GM12878 (cell line): Measurements from ENCODE around the gene B3GALNT2. TPM values are rescaled to one million over a fixed set of nuclear protein-coding genes. Genes with fewer than 3 reads are reported as not detected.

ENCODE experiments used
- ATAC-seq: fragments of 200-7000 bp; cut with Tn5 transposase; 3 replicates; pipeline ENCODE4 v1.9.1; 2020; ENCODE audit warnings: mild to moderate bottlenecking, moderate library complexity
- BruUV-seq: library from RNA; stranded (reverse); fragments of 400-500 nt; replicated peaks from 2 replicates; lab custom pipeline; 2021; lab: Mats Ljungman, UMichigan
- CTCF ChIA-PET: fragments of 300-600 bp; sonication (Branson Sonifier 250); formaldehyde crosslinking; extraction: SDS; loops from one replicate; lab custom pipeline; 2021; ENCODE audit warnings: inconsistent platforms; lab: Yijun Ruan, JAX
- POLR2A ChIA-PET: fragments of 350-600 bp; formaldehyde crosslinking; extraction: SDS; loops from one replicate; lab custom pipeline; 2021; ENCODE audit warnings: inconsistent platforms; lab: Charles Lee
- RAD21 ChIA-PET: fragments of 300-600 bp; sonication (Branson Sonifier 250); formaldehyde crosslinking; loops from one replicate; lab custom pipeline; 2023; ENCODE audit warnings: antibody characterized with exemption; ENCODE audit not compliant: unreplicated experiment; lab: Charles Lee
- SMC1A ChIA-PET: fragments of 300-600 bp; sonication (Branson Sonifier 250); formaldehyde crosslinking; loops from one replicate; lab custom pipeline; 2023; ENCODE audit not compliant: unreplicated experiment, uncharacterized antibody; lab: Charles Lee
- DNase-seq: peaks from one replicate; pipeline ENCODE4 v3.0.0-alpha.2; 2011; ENCODE audit warnings: low read depth, low spot score
- FAIRE-seq: peaks from 3 replicates; lab custom pipeline; 2011; peaks lifted over from hg19 to GRCh38; lab: Jason Lieb, UNC
- H2AFZ ChIP-seq: 2 replicates; pipeline ENCODE4 v1.6.0; 2011; ENCODE audit warnings: low read depth, low read length, control low read depth; ENCODE audit not compliant: control insufficient read depth
- H3K27ac ChIP-seq: 2 replicates; pipeline ENCODE4 v1.5.1; 2011; ENCODE audit warnings: control low read depth; ENCODE audit not compliant: control insufficient read depth, insufficient read depth
- H3K27me3 ChIP-seq, 2 experiments: replicated peaks in 1 of 2; 2 replicates each; pipeline versions ENCODE4 v1.6.0 to v1.6.1; 2011; ENCODE audit warnings: low read length in 1 of 2; ENCODE audit not compliant: control insufficient read depth in 2 of 2, insufficient read depth in 2 of 2
- H3K36me3 ChIP-seq, 2 experiments: 2 replicates each; pipeline ENCODE4 v1.5.1; 2011; ENCODE audit warnings: low read length in 1 of 2; ENCODE audit not compliant: control insufficient read depth in 2 of 2, insufficient read depth in 2 of 2
- H3K4me1 ChIP-seq: 2 replicates; pipeline ENCODE4 v1.6.1; 2011; ENCODE audit warnings: mild to moderate bottlenecking, low read length, moderate library complexity, mixed read lengths; ENCODE audit not compliant: control insufficient read depth, insufficient read depth
- H3K4me2 ChIP-seq: 2 replicates; pipeline ENCODE4 v1.6.0; 2011; ENCODE audit warnings: control low read depth; ENCODE audit not compliant: control insufficient read depth, insufficient read depth
- H3K4me3 ChIP-seq: fragments of 200-600 bp; sonication (generic); 2 replicates; pipeline ENCODE4 v1.5.1; 2016
- H3K79me2 ChIP-seq: 2 replicates; pipeline ENCODE4 v1.6.0; 2011; ENCODE audit warnings: low read length; ENCODE audit not compliant: control insufficient read depth, insufficient read depth
- H3K9ac ChIP-seq: 2 replicates; pipeline ENCODE4 v1.8.0; 2011; ENCODE audit warnings: low read length, control low read depth, mixed read lengths; ENCODE audit not compliant: control insufficient read depth, insufficient read depth
- H3K9me3 ChIP-seq: replicated peaks from 3 replicates; pipeline ENCODE4 v1.5.1; 2011; ENCODE audit warnings: mild to moderate bottlenecking, low read length; ENCODE audit not compliant: control insufficient read depth, insufficient read depth
- H4K20me1 ChIP-seq: 2 replicates; pipeline ENCODE4 v1.6.0; 2011; ENCODE audit not compliant: control insufficient read depth, insufficient read depth
- BACH1 ChIP-seq: fragments of 450-650 bp; IDR thresholded peaks from 2 replicates; pipeline ENCODE4 v1.6.1; 2017; ENCODE audit warnings: mild to moderate bottlenecking, borderline replicate concordance
- BCLAF1 ChIP-seq: fragments of 450-650 bp; IDR thresholded peaks from 2 replicates; pipeline ENCODE4 v1.6.1; 2017; ENCODE audit warnings: antibody characterized with exemption, mild to moderate bottlenecking, moderate library complexity
- EGR1 ChIP-seq, 2 experiments: IDR thresholded peaks; 1 replicate in 1 of 2; 2 replicates in 1 of 2; pipeline ENCODE4 v1.6.1; 2011 to 2012; ENCODE audit warnings: low read depth in 2 of 2, low read length in 2 of 2, borderline replicate concordance in 1 of 2, mild to moderate bottlenecking in 1 of 2, moderate library complexity in 1 of 2
- IKZF1 ChIP-seq: fragments of 450-650 bp; conservative IDR thresholded peaks from 2 replicates; pipeline ENCODE4 v1.6.1; 2017; ENCODE audit warnings: antibody characterized with exemption, mild to moderate bottlenecking
- IRF3 ChIP-seq: fragments of 450-650 bp; IDR thresholded peaks from 2 replicates; pipeline ENCODE4 v1.6.1; 2014; ENCODE audit warnings: mild to moderate bottlenecking
- JUNB ChIP-seq: IDR thresholded peaks from 2 replicates; pipeline ENCODE4 v1.6.1; 2016; ENCODE audit warnings: antibody characterized with exemption, mild to moderate bottlenecking
- NKRF ChIP-seq: fragments of 450-650 bp; conservative IDR thresholded peaks from 2 replicates; pipeline ENCODE4 v1.6.1; 2017; ENCODE audit warnings: mild to moderate bottlenecking, moderate library complexity
- NR2C2 ChIP-seq: IDR thresholded peaks from 2 replicates; pipeline ENCODE4 v1.6.1; 2011; ENCODE audit warnings: borderline replicate concordance, low read depth; ENCODE audit not compliant: control insufficient read depth, insufficient read length
- SMARCA5 ChIP-seq: fragments of 450-650 bp; IDR thresholded peaks from 2 replicates; pipeline ENCODE4 v1.6.1; 2017; ENCODE audit warnings: mild to moderate bottlenecking
- TBL1XR1 ChIP-seq: IDR thresholded peaks from 2 replicates; pipeline ENCODE4 v1.6.1; 2012; ENCODE audit warnings: low read depth, low read length, improper control_type of control experiment
- WGBS: methylation state at CpG from one replicate; pipeline ENCODE4 v1.1.6; 2016; ENCODE audit warnings: low lambda C conversion rate; ENCODE audit not compliant: insufficient replicate concordance, insufficient coverage; ENCODE audit errors: missing lambda C conversion rate; 5-methylcytosine and 5-hydroxymethylcytosine counted together
- in situ Hi-C: fragments of 300-500 bp; cut with MboI; formaldehyde crosslinking; loops from 9 replicates; pipeline ENCODE4 v1.14.3; 2018; ENCODE audit warnings: mixed read lengths
- intact Hi-C: fragments of 100-400 bp; cut with micrococcal nuclease; formaldehyde crosslinking; loops from one replicate; pipeline ENCODE4 v1.14.2; 2022; ENCODE audit not compliant: unreplicated experiment
- polyA plus RNA-seq, 11 experiments: library from polyadenylated mRNA; depleted of rRNA in 4 of 11; unstranded in 6 of 11; stranded (reverse) in 5 of 11; fragments of >200 nt; fragmentation: Nextera tagmentation in 4 of 11; fragmentation: Illumina TruSeq in 1 of 11; extraction: Ambion mirVana in 4 of 11; extraction: Trizol in 1 of 11; gene quantifications; 1 replicate in 1 of 11; 2 replicates in 10 of 11; pipeline versions ENCODE4 v1.2.1 to v1.2.3, GENCODE V29; 2011 to 2016; ENCODE audit warnings: inconsistent platforms in 2 of 11, missing spikeins in 2 of 11, low read depth in 1 of 11
- total RNA-seq, 4 experiments: library from RNA; depleted of rRNA in 3 of 4; stranded (reverse); fragments of >200 nt in 3 of 4; fragmentation: Illumina TruSeq in 1 of 4; extraction: Trizol in 1 of 4; gene quantifications; 2 replicates each; pipeline versions ENCODE4 v1.2.1 to v1.2.3, GENCODE V29; 2013 to 2021

Gene B3GALNT2
- total and polyA plus RNA-seq, 10 of the 15 experiments (the other 5 are each of a cell fraction or from before 2014, with no cell fraction given): 0.77 to 19.7 (median 12.7) TPM

- in situ Hi-C loops: no loop called here
- Histone ChIP-seq H3K27ac (no peak overlapping the region), H3K9me3 (no peaks in the 10 kb centered on the region), H3K79me2 (no peaks in the 10 kb centered on the region), H3K9ac (no peak overlapping the region), H3K27me3 (no peaks in the 10 kb centered on the region), H3K36me3 (peaks cover 1 to 19% of the 10 kb centered on the region in 2 experiments; a peak in 3 of 4 replicates), H3K4me3 (no peak overlapping the region), H3K4me2 (no peak overlapping the region), H4K20me1 (no peaks in the 10 kb centered on the region), H2AFZ (no peak overlapping the region), H3K4me1 (no peaks in the 10 kb centered on the region)
- TF ChIP-seq IKZF1: no peak
- TF ChIP-seq BACH1: no peak
- no peak for TF ChIP-seq NR2C2
- no peak for TF ChIP-seq JUNB
- no peak for TF ChIP-seq NKRF
- TF ChIP-seq BCLAF1: no peak
- TF ChIP-seq EGR1 (IDR thresholded peaks at IDR 0.05; ENCODE audit: borderline replicate concordance in 1 of 2, low read depth in 2 of 2, low read length in 2 of 2): no peak
- TF ChIP-seq SMARCA5: no peak
- TF ChIP-seq TBL1XR1: no peak
- no peak for TF ChIP-seq IRF3
- no TSS peak for BruUV-seq
- intact Hi-C loops: no loop called here
- 76% methylated on average over 2 of the region's 2 CpGs for WGBS
- ChIA-PET POLR2A (interaction anchor here (0.6 kb wide), 1 partner anchor 1081 kb away, joined by 5 read pairs; no protein-coding TSS in a partner anchor), CTCF (interaction anchor here (0.5 to 1.0 kb wide), 4 partner anchors 63 to 1060 kb away, joined by 3 read pairs; no protein-coding TSS in a partner anchor), SMC1A (interaction anchor here (0.6 kb wide), 1 partner anchor 1123 kb away, joined by 3 read pairs; no protein-coding TSS in a partner anchor), RAD21 (no interaction called here)
- DNase-seq (no peak), ATAC-seq (no peak), FAIRE-seq (no peak)
Measured at GRCh38 chr1:235450886-235451483, 53.3 kb downstream of the B3GALNT2 start.
